HepG2 (cell line): Measurements from ENCODE around the gene OCLN. TPM values are rescaled to one million over a fixed set of nuclear protein-coding genes. Genes with fewer than 3 reads are reported as not detected.

Experiments
- ETV6 ChIP-seq: sonication (generic); formaldehyde crosslinking; conservative IDR thresholded peaks from 2 replicates; pipeline ENCODE4 v1.4.0; 2020; ENCODE audit warnings: missing genetic modification reagents
- HNRNPL ChIP-seq: fragments of 200-400 bp; formaldehyde crosslinking; IDR thresholded peaks from 2 replicates; pipeline ENCODE4 v1.6.1; 2017; ENCODE audit warnings: mild to moderate bottlenecking, low read depth, low read length
- JARID2 ChIP-seq: sonication (generic); formaldehyde crosslinking; IDR thresholded peaks from 2 replicates; pipeline ENCODE4 v1.8.1; 2023; ENCODE audit warnings: missing genetic modification reagents, inconsistent platforms; ENCODE audit not compliant: insufficient replicate concordance
- JUND ChIP-seq: sonication (generic); formaldehyde crosslinking; IDR thresholded peaks from 2 replicates; pipeline ENCODE4 v1.8.0; 2022; ENCODE audit warnings: mild to moderate bottlenecking, missing genetic modification reagents
- NPAS2 ChIP-seq: sonication (generic); formaldehyde crosslinking; IDR thresholded peaks from 2 replicates; pipeline ENCODE4 v1.8.0; 2022; ENCODE audit warnings: mild to moderate bottlenecking, missing genetic modification reagents, borderline replicate concordance
- SNAPC2 ChIP-seq: sonication (generic); formaldehyde crosslinking; IDR thresholded peaks from 2 replicates; pipeline ENCODE4 v1.8.1; 2022; ENCODE audit warnings: mild to moderate bottlenecking, missing genetic modification reagents
- SYNCRIP ChIP-seq: fragments of 200-400 bp; formaldehyde crosslinking; IDR thresholded peaks from 2 replicates; pipeline ENCODE4 v1.6.1; 2018; ENCODE audit warnings: mild to moderate bottlenecking, low read depth, low read length; ENCODE audit not compliant: insufficient read depth
- YEATS4 ChIP-seq: sonication (generic); formaldehyde crosslinking; IDR thresholded peaks from 2 replicates; pipeline ENCODE4 v1.4.0; 2020; ENCODE audit warnings: missing genetic modification reagents, borderline replicate concordance
- ZBTB8A ChIP-seq: sonication (generic); formaldehyde crosslinking; IDR thresholded peaks from 2 replicates; pipeline ENCODE4 v1.4.0; 2020; ENCODE audit warnings: mild to moderate bottlenecking, low read depth, missing genetic modification reagents, borderline replicate concordance
- ZC3H13 ChIP-seq: sonication (generic); formaldehyde crosslinking; IDR thresholded peaks from 2 replicates; pipeline ENCODE4 v1.8.1; 2023; ENCODE audit warnings: mild to moderate bottlenecking, missing genetic modification reagents, moderate library complexity
- ZNF251 ChIP-seq: sonication (generic); formaldehyde crosslinking; IDR thresholded peaks from 2 replicates; pipeline ENCODE4 v1.9.0; 2021; ENCODE audit warnings: mild to moderate bottlenecking, missing genetic modification reagents
- ZNF850 ChIP-seq: sonication (generic); formaldehyde crosslinking; conservative IDR thresholded peaks from 2 replicates; pipeline ENCODE4 v1.9.0; 2021; ENCODE audit warnings: mild to moderate bottlenecking, missing genetic modification reagents
- ZSCAN20 ChIP-seq: sonication (generic); formaldehyde crosslinking; IDR thresholded peaks from 2 replicates; pipeline ENCODE4 v1.4.0; 2020; ENCODE audit warnings: missing genetic modification reagents, mild to moderate bottlenecking, borderline replicate concordance
- ZSCAN9 ChIP-seq: IDR thresholded peaks from 2 replicates; pipeline ENCODE4 v1.6.1; 2016; ENCODE audit warnings: borderline replicate concordance
- polyA plus RNA-seq, 8 experiments: library from polyadenylated mRNA; depleted of rRNA in 3 of 8; stranded (reverse) in 7 of 8; unstranded in 1 of 8; fragments of >200 nt; fragmentation: Illumina TruSeq in 4 of 8; extraction: Trizol in 4 of 8; gene quantifications; 2 replicates each; pipeline versions ENCODE4 v1.2.1 to v1.2.3, GENCODE V29; 2011 to 2016; ENCODE audit warnings: low read depth in 4 of 8, missing spikeins in 1 of 8, mixed read lengths in 1 of 8; ENCODE audit not compliant: insufficient read depth in 1 of 8
- total RNA-seq, 5 experiments: library from RNA; depleted of rRNA; stranded (reverse); fragments of >200 nt; fragmentation: Illumina TruSeq; extraction: Trizol; gene quantifications; 2 replicates each; pipeline ENCODE4 v1.2.3, GENCODE V29; 2016; ENCODE audit warnings: low read depth in 1 of 5
- TF ChIP-seq, protein P1 (sequence below): sonication (generic); formaldehyde crosslinking; IDR thresholded peaks from 2 replicates; pipeline ENCODE4 v1.4.0; 2020; ENCODE audit warnings: missing genetic modification reagents; ENCODE audit errors: not compliant biosample characterization
- TF ChIP-seq, protein P2 (sequence below), 2 experiments: sonication (generic) in 1 of 2; formaldehyde crosslinking in 1 of 2; IDR thresholded peaks; 2 replicates each; pipeline versions ENCODE4 v1.4.0 to v1.6.1; 2016 to 2020; ENCODE audit warnings: borderline replicate concordance in 1 of 2, low read depth in 1 of 2, mild to moderate bottlenecking in 1 of 2, missing genetic modification reagents in 1 of 2
- TF ChIP-seq, protein P3 (sequence below): sonication (generic); formaldehyde crosslinking; conservative IDR thresholded peaks from 2 replicates; pipeline ENCODE4 v1.8.0; 2022; ENCODE audit warnings: missing genetic modification reagents
- TF ChIP-seq, protein P4 (sequence below): sonication (generic); formaldehyde crosslinking; IDR thresholded peaks from 2 replicates; pipeline ENCODE4 v1.5.1; 2020; ENCODE audit warnings: missing genetic modification reagents, mild to moderate bottlenecking, borderline replicate concordance
- TF ChIP-seq, protein P5 (sequence below): sonication (generic); formaldehyde crosslinking; IDR thresholded peaks from 2 replicates; pipeline ENCODE4 v1.5.0; 2020; ENCODE audit warnings: missing genetic modification reagents

Gene OCLN
- total and polyA plus RNA-seq, 2 of the 13 experiments (the other 11 are each of a cell fraction or from before 2014, with no cell fraction given) = 24.1 to 34.8 TPM

DNA sequence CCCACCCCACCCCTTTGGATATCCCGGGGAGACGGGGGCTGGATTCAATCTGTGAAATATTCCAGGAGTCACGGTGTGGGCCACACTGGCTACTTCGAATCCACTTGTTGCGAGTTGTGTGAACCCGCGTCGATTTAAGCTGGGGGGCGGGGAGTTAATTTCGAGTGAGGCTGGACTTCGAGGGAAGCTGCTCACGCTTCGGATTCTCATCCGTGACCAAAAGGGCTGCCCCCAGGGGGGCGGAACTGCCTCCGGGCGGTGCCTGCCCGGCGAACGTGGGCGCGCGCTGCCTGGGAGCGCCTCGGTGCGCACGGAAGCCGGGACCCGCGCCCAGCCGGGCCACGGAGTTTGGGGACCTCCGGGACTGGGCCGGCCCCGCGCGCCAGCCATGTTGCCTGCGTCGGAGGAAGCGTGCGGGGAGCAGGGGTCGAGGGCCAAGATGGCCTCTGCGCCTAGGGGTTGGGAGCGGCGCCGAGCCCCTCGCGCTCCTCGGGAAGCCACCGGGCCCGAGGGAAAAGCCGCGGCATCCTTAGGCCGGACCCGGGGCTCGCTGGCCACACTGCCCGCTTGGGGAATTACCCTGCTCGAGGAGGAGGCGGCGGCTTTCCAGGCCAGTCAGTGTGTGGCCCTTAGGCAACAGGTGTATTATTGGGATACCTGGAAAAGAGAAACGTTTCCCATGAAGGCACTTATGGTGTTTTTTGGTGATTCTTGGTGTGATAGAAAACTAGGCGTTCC is 975 bp downstream of the OCLN start (continued):
- TF ChIP-seq SNAPC2 (CRISPR knock-in tag) = no peak
- TF ChIP-seq, protein P1, sequence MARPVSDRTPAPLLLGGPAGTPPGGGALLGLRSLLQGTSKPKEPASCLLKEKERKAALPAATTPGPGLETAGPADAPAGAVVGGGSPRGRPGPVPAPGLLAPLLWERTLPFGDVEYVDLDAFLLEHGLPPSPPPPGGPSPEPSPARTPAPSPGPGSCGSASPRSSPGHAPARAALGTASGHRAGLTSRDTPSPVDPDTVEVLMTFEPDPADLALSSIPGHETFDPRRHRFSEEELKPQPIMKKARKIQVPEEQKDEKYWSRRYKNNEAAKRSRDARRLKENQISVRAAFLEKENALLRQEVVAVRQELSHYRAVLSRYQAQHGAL (CRISPR knock-in tag) = no peak
- no peak for TF ChIP-seq JARID2 (CRISPR knock-in tag)
- TF ChIP-seq ZNF850 (CRISPR knock-in tag) = no peak
- TF ChIP-seq, protein P2, sequence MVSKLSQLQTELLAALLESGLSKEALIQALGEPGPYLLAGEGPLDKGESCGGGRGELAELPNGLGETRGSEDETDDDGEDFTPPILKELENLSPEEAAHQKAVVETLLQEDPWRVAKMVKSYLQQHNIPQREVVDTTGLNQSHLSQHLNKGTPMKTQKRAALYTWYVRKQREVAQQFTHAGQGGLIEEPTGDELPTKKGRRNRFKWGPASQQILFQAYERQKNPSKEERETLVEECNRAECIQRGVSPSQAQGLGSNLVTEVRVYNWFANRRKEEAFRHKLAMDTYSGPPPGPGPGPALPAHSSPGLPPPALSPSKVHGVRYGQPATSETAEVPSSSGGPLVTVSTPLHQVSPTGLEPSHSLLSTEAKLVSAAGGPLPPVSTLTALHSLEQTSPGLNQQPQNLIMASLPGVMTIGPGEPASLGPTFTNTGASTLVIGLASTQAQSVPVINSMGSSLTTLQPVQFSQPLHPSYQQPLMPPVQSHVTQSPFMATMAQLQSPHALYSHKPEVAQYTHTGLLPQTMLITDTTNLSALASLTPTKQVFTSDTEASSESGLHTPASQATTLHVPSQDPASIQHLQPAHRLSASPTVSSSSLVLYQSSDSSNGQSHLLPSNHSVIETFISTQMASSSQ (IDR thresholded peaks at IDR 0.05; ENCODE audit: low read depth) = no peak
- TF ChIP-seq, protein P2 (CRISPR knock-in tag; IDR thresholded peaks at IDR 0.05; ENCODE audit: borderline replicate concordance) = 0 out of 2 replicates have a peak, but pooled peaks have one; percentile 33
- no peak for TF ChIP-seq ZC3H13 (CRISPR knock-in tag)
- TF ChIP-seq JUND (CRISPR knock-in tag) = peak; percentile 30; the same call in 1 of the 2 replicates
- TF ChIP-seq, protein P3, sequence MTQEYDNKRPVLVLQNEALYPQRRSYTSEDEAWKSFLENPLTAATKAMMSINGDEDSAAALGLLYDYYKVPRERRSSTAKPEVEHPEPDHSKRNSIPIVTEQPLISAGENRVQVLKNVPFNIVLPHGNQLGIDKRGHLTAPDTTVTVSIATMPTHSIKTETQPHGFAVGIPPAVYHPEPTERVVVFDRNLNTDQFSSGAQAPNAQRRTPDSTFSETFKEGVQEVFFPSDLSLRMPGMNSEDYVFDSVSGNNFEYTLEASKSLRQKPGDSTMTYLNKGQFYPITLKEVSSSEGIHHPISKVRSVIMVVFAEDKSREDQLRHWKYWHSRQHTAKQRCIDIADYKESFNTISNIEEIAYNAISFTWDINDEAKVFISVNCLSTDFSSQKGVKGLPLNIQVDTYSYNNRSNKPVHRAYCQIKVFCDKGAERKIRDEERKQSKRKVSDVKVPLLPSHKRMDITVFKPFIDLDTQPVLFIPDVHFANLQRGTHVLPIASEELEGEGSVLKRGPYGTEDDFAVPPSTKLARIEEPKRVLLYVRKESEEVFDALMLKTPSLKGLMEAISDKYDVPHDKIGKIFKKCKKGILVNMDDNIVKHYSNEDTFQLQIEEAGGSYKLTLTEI (CRISPR knock-in tag) = no peak
- TF ChIP-seq ZNF251 = no peak
- peak; percentile 73; the same call in 1 of the 2 replicates for TF ChIP-seq ETV6 (CRISPR knock-in tag)
- no peak for TF ChIP-seq HNRNPL
- TF ChIP-seq ZSCAN20 (CRISPR knock-in tag) = peak; percentile 90
- TF ChIP-seq YEATS4 (CRISPR knock-in tag) = peak; percentile 75; the same call in 1 of the 2 replicates
- TF ChIP-seq ZSCAN9 (CRISPR knock-in tag) = no peak
- TF ChIP-seq, protein P4, sequence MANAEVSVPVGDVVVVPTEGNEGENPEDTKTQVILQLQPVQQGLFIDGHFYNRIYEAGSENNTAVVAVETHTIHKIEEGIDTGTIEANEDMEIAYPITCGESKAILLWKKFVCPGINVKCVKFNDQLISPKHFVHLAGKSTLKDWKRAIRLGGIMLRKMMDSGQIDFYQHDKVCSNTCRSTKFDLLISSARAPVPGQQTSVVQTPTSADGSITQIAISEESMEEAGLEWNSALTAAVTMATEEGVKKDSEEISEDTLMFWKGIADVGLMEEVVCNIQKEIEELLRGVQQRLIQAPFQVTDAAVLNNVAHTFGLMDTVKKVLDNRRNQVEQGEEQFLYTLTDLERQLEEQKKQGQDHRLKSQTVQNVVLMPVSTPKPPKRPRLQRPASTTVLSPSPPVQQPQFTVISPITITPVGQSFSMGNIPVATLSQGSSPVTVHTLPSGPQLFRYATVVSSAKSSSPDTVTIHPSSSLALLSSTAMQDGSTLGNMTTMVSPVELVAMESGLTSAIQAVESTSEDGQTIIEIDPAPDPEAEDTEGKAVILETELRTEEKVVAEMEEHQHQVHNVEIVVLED = no peak
- TF ChIP-seq ZBTB8A (CRISPR knock-in tag) = no peak
- TF ChIP-seq SYNCRIP = no peak
- TF ChIP-seq, protein P5, sequence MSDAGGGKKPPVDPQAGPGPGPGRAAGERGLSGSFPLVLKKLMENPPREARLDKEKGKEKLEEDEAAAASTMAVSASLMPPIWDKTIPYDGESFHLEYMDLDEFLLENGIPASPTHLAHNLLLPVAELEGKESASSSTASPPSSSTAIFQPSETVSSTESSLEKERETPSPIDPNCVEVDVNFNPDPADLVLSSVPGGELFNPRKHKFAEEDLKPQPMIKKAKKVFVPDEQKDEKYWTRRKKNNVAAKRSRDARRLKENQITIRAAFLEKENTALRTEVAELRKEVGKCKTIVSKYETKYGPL (CRISPR knock-in tag) = 0 out of 2 replicates have a peak, but pooled peaks have one; percentile 43
- no peak for TF ChIP-seq NPAS2
